BJ (cell line): ENCODE results near the gene EML6. TPM values are rescaled to one million over a fixed set of nuclear protein-coding genes. Genes with fewer than 3 reads are reported as not detected.
A peak's percentile ranks its signal among the peaks of the same experiment; 100 is the strongest.

ENCODE experiments used
- CTCF ChIA-PET: fragments of 350-600 bp; formaldehyde crosslinking; extraction: SDS; loops from one replicate; lab custom pipeline; 2021; ENCODE audit warnings: antibody characterized with exemption, inconsistent platforms; lab: Yijun Ruan, JAX
- POLR2A ChIA-PET: fragments of 300-600 bp; sonication (Branson Sonifier 250); formaldehyde crosslinking; extraction: SDS; loops from one replicate; lab custom pipeline; 2021; ENCODE audit warnings: antibody characterized with exemption; lab: Charles Lee
- DNase-seq: peaks from one replicate; pipeline ENCODE4 v3.0.0-alpha.2; 2011; ENCODE audit warnings: low read depth
- H3K27me3 ChIP-seq: 2 replicates; pipeline ENCODE4 v1.6.0; 2011; ENCODE audit warnings: low read length; ENCODE audit not compliant: control insufficient read depth, insufficient read depth
- H3K36me3 ChIP-seq: 2 replicates; pipeline ENCODE4 v1.5.1; 2011; ENCODE audit warnings: low read length; ENCODE audit not compliant: control insufficient read depth, insufficient read depth
- H3K4me3 ChIP-seq: 2 replicates; pipeline ENCODE4 v1.5.1; 2011; ENCODE audit warnings: low read depth, mild to moderate bottlenecking, control low read depth, low read length
- polyA plus RNA-seq: library from polyadenylated mRNA; depleted of rRNA; stranded (reverse); fragments of >200 nt; gene quantifications from 2 replicates; pipeline ENCODE4 v1.2.3, GENCODE V29; 2011
- TF ChIP-seq, protein P1 (sequence below): IDR thresholded peaks from 2 replicates; pipeline ENCODE4 v1.5.1; 2011; ENCODE audit warnings: low read depth, mild to moderate bottlenecking, control low read depth, inconsistent platforms, low read length, moderate library complexity; ENCODE audit not compliant: insufficient read depth

Gene EML6
- polyA plus RNA-seq, 1 experiment, result 0.18 TPM

- H3K4me3 ChIP-seq, result no peak overlapping the region
- no peaks in the 10 kb centered on the region for H3K27me3 ChIP-seq
- POLR2A ChIA-PET, result no interaction called here
Measured at GRCh38 chr2:54949431-54949830, 226.0 kb downstream of the EML6 start.

GRCh38 chr2:54950811-54951210 lies 227.3 kb downstream of the EML6 start:
- Histone ChIP-seq H3K27me3 (no peaks in the 10 kb centered on the region), H3K36me3 (no peaks in the 10 kb centered on the region), H3K4me3 (no peak overlapping the region)
- ChIA-PET POLR2A (no interaction called here), CTCF (interaction anchor here (1.5 kb wide), 1 partner anchor 24 kb away, joined by 5 read pairs; no protein-coding TSS in a partner anchor)
- DNase-seq, result no peak
- TF ChIP-seq, protein P1, sequence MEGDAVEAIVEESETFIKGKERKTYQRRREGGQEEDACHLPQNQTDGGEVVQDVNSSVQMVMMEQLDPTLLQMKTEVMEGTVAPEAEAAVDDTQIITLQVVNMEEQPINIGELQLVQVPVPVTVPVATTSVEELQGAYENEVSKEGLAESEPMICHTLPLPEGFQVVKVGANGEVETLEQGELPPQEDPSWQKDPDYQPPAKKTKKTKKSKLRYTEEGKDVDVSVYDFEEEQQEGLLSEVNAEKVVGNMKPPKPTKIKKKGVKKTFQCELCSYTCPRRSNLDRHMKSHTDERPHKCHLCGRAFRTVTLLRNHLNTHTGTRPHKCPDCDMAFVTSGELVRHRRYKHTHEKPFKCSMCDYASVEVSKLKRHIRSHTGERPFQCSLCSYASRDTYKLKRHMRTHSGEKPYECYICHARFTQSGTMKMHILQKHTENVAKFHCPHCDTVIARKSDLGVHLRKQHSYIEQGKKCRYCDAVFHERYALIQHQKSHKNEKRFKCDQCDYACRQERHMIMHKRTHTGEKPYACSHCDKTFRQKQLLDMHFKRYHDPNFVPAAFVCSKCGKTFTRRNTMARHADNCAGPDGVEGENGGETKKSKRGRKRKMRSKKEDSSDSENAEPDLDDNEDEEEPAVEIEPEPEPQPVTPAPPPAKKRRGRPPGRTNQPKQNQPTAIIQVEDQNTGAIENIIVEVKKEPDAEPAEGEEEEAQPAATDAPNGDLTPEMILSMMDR, result no peak

More at GRCh38 chr2:54949431-54949830, 226.0 kb downstream of the EML6 start:
- TF ChIP-seq, protein P1, result no peak
- no peaks in the 10 kb centered on the region for H3K36me3 ChIP-seq
- CTCF ChIA-PET, result no interaction called here
- DNase-seq, result no peak

DNA sequence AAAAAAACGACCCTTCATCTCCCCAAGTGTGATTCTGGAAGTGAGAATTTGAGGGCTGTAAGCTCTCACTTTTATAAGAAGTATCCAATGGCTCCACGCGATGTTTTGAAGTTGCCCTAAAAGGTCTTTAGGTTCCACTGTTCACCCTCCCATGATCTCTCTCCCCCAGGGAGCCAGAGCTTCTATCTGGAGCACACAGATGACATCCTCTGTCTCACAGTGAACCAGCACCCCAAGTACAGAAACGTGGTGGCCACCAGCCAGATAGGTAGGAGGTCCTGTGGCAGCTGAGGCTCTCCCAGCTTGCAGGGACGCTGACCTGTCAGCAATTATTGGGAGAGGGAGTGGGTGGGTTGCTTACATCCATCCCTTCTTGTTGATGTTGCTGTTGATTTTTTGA lies 229.0 kb downstream of the EML6 start:
- CTCF ChIA-PET, result interaction anchor here (0.8 to 0.9 kb wide), 2 partner anchors 9 to 11 kb away, joined by 3 read pairs; no protein-coding TSS in a partner anchor
- H3K27me3 ChIP-seq, result no peaks in the 10 kb centered on the region
- POLR2A ChIA-PET, result interaction anchor here (0.7 kb wide), 1 partner anchor 1075 kb away, joined by 8 read pairs; no protein-coding TSS in a partner anchor
- no peak overlapping the region for H3K4me3 ChIP-seq
- TF ChIP-seq, protein P1, result no peak
- no peak for DNase-seq
- no peaks in the 10 kb centered on the region for H3K36me3 ChIP-seq

- POLR2A ChIA-PET, result no interaction called here
- TF ChIP-seq, protein P1, result no peak
- CTCF ChIA-PET, result no interaction called here
- Histone ChIP-seq H3K36me3 (no peaks in the 10 kb centered on the region), H3K27me3 (no peaks in the 10 kb centered on the region), H3K4me3 (no peak overlapping the region)
- peak; percentile 41 for DNase-seq
Measured at GRCh38 chr2:54952978-54953456, 229.6 kb downstream of the EML6 start.

- DNase-seq, result no peak
- H3K4me3 ChIP-seq, result no peak overlapping the region
- CTCF ChIA-PET, result no interaction called here
- H3K27me3 ChIP-seq, result no peaks in the 10 kb centered on the region
- H3K36me3 ChIP-seq, result no peaks in the 10 kb centered on the region
- TF ChIP-seq, protein P1, result no peak
- POLR2A ChIA-PET, result no interaction called here
Measured at GRCh38 chr2:54954158-54954557, 230.7 kb downstream of the EML6 start.
